ENCODE data around the gene RNF222.

DNA sequence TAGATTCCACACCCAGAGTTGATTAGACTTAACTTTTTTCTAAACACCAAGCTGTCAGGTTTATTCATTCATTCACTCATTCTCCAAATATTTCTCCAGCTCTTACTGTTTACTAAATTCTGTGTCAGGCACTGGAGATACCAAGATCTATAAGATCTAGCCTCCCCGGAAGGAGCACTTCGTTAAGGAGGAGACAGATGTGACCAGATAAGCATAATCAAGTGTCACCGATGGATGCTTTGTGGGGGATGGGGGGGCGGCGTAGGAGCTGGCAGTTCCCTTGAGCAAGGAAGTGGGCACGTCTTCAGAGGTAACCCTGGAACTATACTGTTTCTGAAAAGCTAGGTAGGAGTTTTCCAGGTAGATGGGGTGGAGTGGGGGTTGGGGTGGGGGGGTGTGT lies 10.8 kb downstream of the RNF222 start:
- TF ChIP-seq POLR2AphosphoS5 (IDR thresholded peaks at IDR 0.05; ENCODE audit: borderline replicate concordance, low read depth, low read length) (no peak), EZH2 (IDR thresholded peaks at IDR 0.05) (no peak)
